Measurements from ENCODE around the gene BRWD1. TPM values are rescaled to one million over a fixed set of nuclear protein-coding genes. Genes with fewer than 3 reads are reported as not detected.

The BRWD1 gene
- total RNA-seq (10 to 100 TPM; 46.5 to 98.0 (median 60.5) TPM), polyA plus RNA-seq (10 to 100 TPM in 1 of 3 donors, 1 to 10 TPM in 2; 7.2 to 10.7 (median 9.1) TPM)
- long read RNA-seq, donor 1, transcript BRWD1-202 (5 exons, 2,495 nt) = major isoform, 8 of 9 reads
- long read RNA-seq, donor 1, partial matches to known transcripts = 0 of 9 reads
- long read RNA-seq, donor 1, other reads (novel, unspliced or antisense) = 0 of 9 reads
- long read RNA-seq, donor 2, partial matches to known transcripts = 6 of 8 reads
- long read RNA-seq, donor 2, other reads (novel, unspliced or antisense) = 0 of 8 reads

GRCh38 chr21:39313571-39314142 is at the start of gene BRWD1:
TSS of gene BRWD1 (minus strand) at chr21:39313632. CDS start at chr21:39313491, 141 bp downstream.
- no peaks in the 10 kb centered on the region for H3K27me3 ChIP-seq (replicated peaks in 1 of 7)
- DNase-seq = peak; percentile 95
- peaks cover 16 to 71% (median 33%) of the 10 kb centered on the region in 6 donors for H3K4me1 ChIP-seq
- H3K27ac ChIP-seq = peak within 1 kb of the TSS; percentile 73 to 98 (median 96)
- WGBS, 5 donors = 0 to 1% (median 1%) methylated on average over 18 to 78 of the region's 78 CpGs
- H3K36me3 ChIP-seq = peaks cover 0 to 31% (median 9%) of the 10 kb centered on the region in 6 donors
- intact Hi-C loops (cut with DNase I; ENCODE audit: low total_unique reads) = loop anchor here (10.0 kb wide), 1 partner anchor 71 kb away; a partner anchor contains a TSS
- H3K9me3 ChIP-seq = no peaks in the 10 kb centered on the region
- peak in 2 of 3 donors; percentile 39 to 47 for TF ChIP-seq POLR2A (IDR thresholded peaks at IDR 0.05)
- TF ChIP-seq CTCF (IDR thresholded peaks at IDR 0.05 in 8 of 11, conservative IDR thresholded peaks at IDR 0.05 in 3 of 11) = peak in 10 of 11 experiments; percentile 15 to 75 (median 43)
- TF ChIP-seq POLR2AphosphoS5 (IDR thresholded peaks at IDR 0.05) = peak; percentile 87 to 91 (median 90)
- peak within 1 kb of the TSS; percentile 83 to 97 (median 90) for H3K4me3 ChIP-seq

- no peaks in the 10 kb centered on the region for H3K9me3 ChIP-seq
- no peak for TF ChIP-seq POLR2AphosphoS5 (IDR thresholded peaks at IDR 0.05)
- TF ChIP-seq CTCF (IDR thresholded peaks at IDR 0.05 in 8 of 11, conservative IDR thresholded peaks at IDR 0.05 in 3 of 11) = no peak
- TF ChIP-seq POLR2A (IDR thresholded peaks at IDR 0.05) = no peak
- 83 to 93% (median 92%) methylated on average over 3 of the region's 3 CpGs for WGBS, 5 donors
- no peaks in the 10 kb centered on the region for H3K4me1 ChIP-seq
- no peaks in the 10 kb centered on the region for H3K36me3 ChIP-seq
- peaks cover 0 to 8% (median 0%) of the 10 kb centered on the region in 7 donors for H3K27me3 ChIP-seq (replicated peaks in 1 of 7)
- intact Hi-C loops (cut with DNase I; ENCODE audit: low total_unique reads) = no loop called here
- DNase-seq = no peak
- H3K4me3 ChIP-seq = no peak overlapping the region
- peak overlapping the region in 1 of 8 donors; percentile 29 for H3K27ac ChIP-seq
These were observed 49.3 kb upstream of the BRWD1 start for GRCh38 chr21:39362733-39363132.

GRCh38 chr21:39359382-39359781 is 46.0 kb upstream of the BRWD1 start:
- Histone ChIP-seq H3K4me1 (no peaks in the 10 kb centered on the region), H3K9me3 (no peaks in the 10 kb centered on the region), H3K27me3 (replicated peaks in 1 of 7) (peaks cover 0 to 8% (median 0%) of the 10 kb centered on the region in 7 donors), H3K36me3 (no peaks in the 10 kb centered on the region), H3K4me3 (no peak overlapping the region), H3K27ac (no peak overlapping the region)
- no peak for DNase-seq
- WGBS, 5 donors = 78 to 91% (median 83%) methylated on average over 4 of the region's 4 CpGs
- intact Hi-C loops (cut with DNase I; ENCODE audit: low total_unique reads) = no loop called here
- no peak for TF ChIP-seq CTCF (IDR thresholded peaks at IDR 0.05 in 8 of 11, conservative IDR thresholded peaks at IDR 0.05 in 3 of 11)
- no peak for TF ChIP-seq POLR2A (IDR thresholded peaks at IDR 0.05)
- TF ChIP-seq POLR2AphosphoS5 (IDR thresholded peaks at IDR 0.05) = no peak

GRCh38 chr21:39353295-39353694 is 39.9 kb upstream of the BRWD1 start:
- Histone ChIP-seq H3K4me3 (no peak overlapping the region), H3K36me3 (no peaks in the 10 kb centered on the region), H3K27me3 (replicated peaks in 1 of 7) (no peaks in the 10 kb centered on the region), H3K4me1 (peaks cover 5 to 10% (median 7%) of the 10 kb centered on the region in 6 donors), H3K27ac (no peak overlapping the region), H3K9me3 (no peaks in the 10 kb centered on the region)
- WGBS, 5 donors = 79 to 88% (median 82%) methylated on average over 3 of the region's 3 CpGs
- TF ChIP-seq POLR2AphosphoS5 (IDR thresholded peaks at IDR 0.05) = no peak
- TF ChIP-seq POLR2A (IDR thresholded peaks at IDR 0.05) = no peak
- TF ChIP-seq CTCF (IDR thresholded peaks at IDR 0.05 in 8 of 11, conservative IDR thresholded peaks at IDR 0.05 in 3 of 11) = no peak
- intact Hi-C loops (cut with DNase I; ENCODE audit: low total_unique reads) = no loop called here
- DNase-seq = no peak
